Upper lobe of right lung (tissue), 1 donor: ENCODE data around the gene PRPF40A. TPM values are rescaled to one million over a fixed set of nuclear protein-coding genes. Genes with fewer than 3 reads are reported as not detected.
A peak's percentile ranks its signal among the peaks of the same experiment; 100 is the strongest.
"Not testable (repeated sequence)": the region's sequence is repeated elsewhere in the genome, so short reads cannot be mapped to it uniquely, and the experiment has no call there.

Experiments
- ATAC-seq: fragments of 200-7000 bp; cut with Tn5 transposase; one replicate; pipeline ENCODE4 v1.9.1; 2020; ENCODE audit warnings: mild to moderate bottlenecking, moderate library complexity
- DNase-seq: peaks from one replicate; pipeline ENCODE4 v3.0.0-alpha.2; 2020
- H3K27ac ChIP-seq: fragments of 200-600 bp; one replicate; pipeline ENCODE4 v1.8.0; 2022
- H3K27me3 ChIP-seq: fragments of 200-600 bp; one replicate; pipeline ENCODE4 v1.8.0; 2022; ENCODE audit warnings: mild to moderate bottlenecking
- H3K36me3 ChIP-seq: fragments of 200-600 bp; one replicate; pipeline ENCODE4 v1.8.0; 2022
- H3K4me1 ChIP-seq: fragments of 200-600 bp; one replicate; pipeline ENCODE4 v1.8.0; 2022
- H3K4me3 ChIP-seq: fragments of 200-600 bp; one replicate; pipeline ENCODE4 v1.8.0; 2022; ENCODE audit warnings: mild to moderate bottlenecking
- H3K9me3 ChIP-seq: fragments of 200-600 bp; one replicate; pipeline ENCODE4 v1.8.0; 2022
- CTCF ChIP-seq: fragments of 200-600 bp; IDR thresholded peaks from one replicate; pipeline ENCODE4 v1.8.0; 2022; ENCODE audit warnings: antibody characterized with exemption
- intact Hi-C: fragments of 100-400 bp; cut with DNase I; formaldehyde crosslinking; loops from one replicate; pipeline ENCODE4 v1.11.0; 2022
- total RNA-seq: library from RNA; stranded (reverse); fragmentation: NEBNext Ultra II Directional; extraction: Animal tissue kit (Norgen Biotek cat#: 25700); gene quantifications from one replicate; pipeline ENCODE4 v1.2.1, GENCODE V29; 2021
- donor health status: DM: no; HTN: yes; CAD: no; lungs with severe emphysema.

Gene PRPF40A
- total RNA-seq, 1 donor from 2014 or later = 71.6 TPM

- Histone ChIP-seq H3K36me3 (peaks cover 34% of the 10 kb centered on the region), H3K4me3 (no peak overlapping the region), H3K27me3 (no peaks in the 10 kb centered on the region), H3K4me1 (no peaks in the 10 kb centered on the region), H3K27ac (no peak overlapping the region), H3K9me3 (no peaks in the 10 kb centered on the region)
- DNase-seq = no peak
- intact Hi-C loops = no loop called here
- no peak for ATAC-seq
- TF ChIP-seq CTCF = no peak
These were observed 42.2 kb upstream of the PRPF40A start for GRCh38 chr2:152759290-152760072.

GRCh38 chr2:152755029-152755428, 37.8 kb upstream of the PRPF40A start:
- Histone ChIP-seq H3K9me3 (no peaks in the 10 kb centered on the region), H3K36me3 (peaks cover 31% of the 10 kb centered on the region), H3K4me1 (no peaks in the 10 kb centered on the region), H3K27ac (no peak overlapping the region), H3K27me3 (no peaks in the 10 kb centered on the region), H3K4me3 (no peak overlapping the region)
- ATAC-seq = no peak
- no peak for DNase-seq
- TF ChIP-seq CTCF = peak; percentile 16
- intact Hi-C loops = no loop called here

GRCh38 chr2:152747751-152748150, 30.5 kb upstream of the PRPF40A start:
- H3K27ac ChIP-seq = not testable (repeated sequence)

GRCh38 chr2:152743002-152743401, 25.7 kb upstream of the PRPF40A start:
- Histone ChIP-seq H3K36me3 (no peaks in the 10 kb centered on the region), H3K4me1 (no peaks in the 10 kb centered on the region), H3K9me3 (no peaks in the 10 kb centered on the region), H3K27ac (no peak overlapping the region), H3K27me3 (no peaks in the 10 kb centered on the region), H3K4me3 (no peak overlapping the region)
- peak; percentile 43 for TF ChIP-seq CTCF
- DNase-seq (no peak), ATAC-seq (peak; percentile 70)
- intact Hi-C loops = no loop called here

More at GRCh38 chr2:152747751-152748150, 30.5 kb upstream of the PRPF40A start:
- intact Hi-C loops, H3K4me1 ChIP-seq, ATAC-seq, H3K4me3 ChIP-seq, H3K27me3 ChIP-seq, H3K9me3 ChIP-seq, H3K36me3 ChIP-seq, DNase-seq: not testable (repeated sequence)

GRCh38 chr2:152740743-152741328, 23.6 kb upstream of the PRPF40A start:
- Histone ChIP-seq H3K36me3 (peaks cover 15% of the 10 kb centered on the region), H3K9me3 (no peaks in the 10 kb centered on the region), H3K27ac (no peak overlapping the region), H3K27me3 (no peaks in the 10 kb centered on the region), H3K4me3 (no peak overlapping the region), H3K4me1 (no peaks in the 10 kb centered on the region)
- ATAC-seq (peak; percentile 78), DNase-seq (no peak)
- TF ChIP-seq CTCF = peak; percentile 86
- intact Hi-C loops = no loop called here

GRCh38 chr2:152739705-152740104, 22.4 kb upstream of the PRPF40A start:
- H3K36me3 ChIP-seq = peaks cover 18% of the 10 kb centered on the region
- H3K4me1 ChIP-seq, ATAC-seq, H3K9me3 ChIP-seq, intact Hi-C loops, DNase-seq, H3K4me3 ChIP-seq, H3K27me3 ChIP-seq, H3K27ac ChIP-seq: not testable (repeated sequence)
